Colonic mucosa (tissue), 4 donors: ENCODE data around the gene IRF4. TPM values are rescaled to one million over a fixed set of nuclear protein-coding genes. Genes with fewer than 3 reads are reported as not detected.

ENCODE experiments used
- DNase-seq: peaks from one replicate; pipeline ENCODE4 v3.0.0-alpha.2; 2020
- H3K27ac ChIP-seq: fragments of 200-600 bp; one replicate; pipeline ENCODE4 v1.8.0; 2021
- H3K27me3 ChIP-seq: fragments of 200-600 bp; one replicate; pipeline ENCODE4 v1.8.0; 2021
- H3K36me3 ChIP-seq: fragments of 200-600 bp; one replicate; pipeline ENCODE4 v1.8.0; 2021
- H3K4me1 ChIP-seq: fragments of 200-600 bp; one replicate; pipeline ENCODE4 v1.8.0; 2021; ENCODE audit warnings: mild to moderate bottlenecking
- H3K4me3 ChIP-seq: fragments of 200-600 bp; one replicate; pipeline ENCODE4 v1.8.0; 2021
- H3K9ac ChIP-seq, 2 donors: one replicate each; pipeline ENCODE4 v1.7.0; 2013; ENCODE audit warnings: control low read depth in 2 of 2, low read depth in 2 of 2, low read length in 2 of 2
- H3K9me3 ChIP-seq: fragments of 200-600 bp; one replicate; pipeline ENCODE4 v1.8.0; 2021
- CTCF ChIP-seq: fragments of 200-600 bp; IDR thresholded peaks from one replicate; pipeline ENCODE4 v1.8.0; 2022; ENCODE audit warnings: antibody characterized with exemption, mild to moderate bottlenecking
- intact Hi-C: fragments of 100-400 bp; cut with DNase I; formaldehyde crosslinking; loops from one replicate; pipeline ENCODE4 v1.14.1; 2022
- total RNA-seq, 2 donors: library from RNA; stranded (reverse); fragmentation: NEBNext Ultra II Directional in 1 of 2; extraction: Animal tissue kit (Norgen Biotek cat#: 25700) in 1 of 2; gene quantifications; one replicate each; pipeline ENCODE4 v1.2.1, GENCODE V29; 2021
- donor health status: healthy.
- donor health status: DM: no; HTN: no; CAD: no.
- donor health status: DM: no; HTN: no; CAD: no.

The IRF4 gene
- total RNA-seq, 2 donors from 2014 or later, result 4.7 to 8.8 TPM

DNA sequence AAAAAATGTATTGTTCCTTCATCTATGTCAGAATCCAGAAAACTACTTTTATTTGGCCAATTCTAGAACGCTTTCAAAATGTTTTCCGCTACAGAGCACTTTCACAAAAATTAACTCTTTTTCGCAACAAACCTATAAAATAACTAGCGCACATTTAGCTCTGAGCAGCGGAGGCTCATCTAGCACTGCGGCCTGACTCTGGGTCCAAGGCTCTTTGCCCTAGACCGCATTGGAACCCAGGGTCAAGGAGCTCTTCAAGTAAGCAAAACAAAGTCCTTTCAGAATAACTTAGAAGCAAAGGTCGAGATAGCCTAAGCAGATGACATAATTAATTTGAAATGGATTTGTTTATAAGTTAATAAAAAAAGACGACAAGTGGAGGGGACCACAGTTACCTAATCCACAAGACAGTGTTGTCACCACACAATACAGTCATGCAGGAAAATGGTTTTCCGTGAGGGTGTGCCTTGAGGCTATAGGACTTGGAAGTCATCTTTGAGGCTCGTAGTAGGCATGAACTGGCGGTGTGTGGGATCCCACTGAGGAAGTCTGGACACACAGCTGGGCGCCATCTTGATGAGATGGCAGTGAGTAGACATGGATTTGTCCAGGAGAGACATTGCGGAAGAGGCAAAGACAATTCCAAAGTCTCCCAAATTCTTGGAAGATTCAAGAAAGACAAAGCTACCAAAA, 29.2 kb upstream of the IRF4 start:
- H3K9me3 ChIP-seq, result peaks cover 6% of the 10 kb centered on the region
- H3K27ac ChIP-seq, result no peak overlapping the region
- H3K4me1 ChIP-seq, result no peaks in the 10 kb centered on the region
- TF ChIP-seq CTCF, result no peak
- intact Hi-C loops, result no loop called here
- H3K36me3 ChIP-seq, result no peaks in the 10 kb centered on the region
- no peak overlapping the region for H3K4me3 ChIP-seq
- H3K27me3 ChIP-seq, result no peaks in the 10 kb centered on the region
- no peak for DNase-seq
- H3K9ac ChIP-seq, result no peak overlapping the region

DNA sequence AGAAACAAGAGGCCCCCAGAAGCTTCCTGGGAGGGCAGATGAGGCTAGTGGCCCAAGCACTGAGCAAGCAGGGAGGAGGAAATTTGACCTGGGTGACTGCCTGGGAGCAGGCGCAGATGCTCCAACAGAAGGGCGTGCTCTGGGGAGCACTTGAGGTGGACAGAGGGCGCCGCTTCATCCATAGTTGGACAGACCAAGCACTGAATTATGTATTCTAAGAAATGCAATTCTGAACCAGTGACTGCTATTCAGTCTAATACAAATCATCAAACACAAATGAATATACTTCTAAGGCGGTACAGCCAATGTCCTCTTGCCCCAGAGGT, 28.7 kb upstream of the IRF4 start:
- H3K4me3 ChIP-seq, result no peak overlapping the region
- DNase-seq, result no peak
- H3K27me3 ChIP-seq, result no peaks in the 10 kb centered on the region
- no peak overlapping the region for H3K27ac ChIP-seq
- H3K9ac ChIP-seq, result no peak overlapping the region
- no peak for TF ChIP-seq CTCF
- intact Hi-C loops, result no loop called here
- H3K9me3 ChIP-seq, result peaks cover 6% of the 10 kb centered on the region
- H3K4me1 ChIP-seq, result no peaks in the 10 kb centered on the region
- H3K36me3 ChIP-seq, result no peaks in the 10 kb centered on the region

DNA sequence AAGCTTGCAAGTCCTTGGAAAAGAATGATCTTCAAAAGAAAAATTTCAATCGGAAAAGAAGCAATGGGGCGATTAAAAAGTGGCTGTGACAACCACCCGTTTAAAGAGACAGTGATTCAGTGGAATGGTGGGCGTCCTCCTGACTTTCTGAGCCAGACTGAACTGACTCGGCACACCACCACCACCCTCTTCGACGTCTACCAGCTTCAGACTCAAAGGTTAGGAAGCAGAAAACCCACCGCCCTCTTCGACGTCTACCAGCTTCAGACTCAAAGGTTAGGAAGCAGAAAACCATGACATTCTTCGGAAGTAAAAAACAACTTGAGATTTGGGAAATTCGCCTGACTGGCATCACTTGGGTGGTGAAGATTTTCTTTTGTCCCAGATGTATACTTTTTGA, 28.3 kb upstream of the IRF4 start:
- Histone ChIP-seq H3K4me1 (no peaks in the 10 kb centered on the region), H3K27ac (no peak overlapping the region), H3K36me3 (no peaks in the 10 kb centered on the region), H3K9ac (no peak overlapping the region), H3K9me3 (peaks cover 6% of the 10 kb centered on the region), H3K27me3 (no peaks in the 10 kb centered on the region), H3K4me3 (no peak overlapping the region)
- no peak for TF ChIP-seq CTCF
- intact Hi-C loops, result no loop called here
- DNase-seq, result no peak

DNA sequence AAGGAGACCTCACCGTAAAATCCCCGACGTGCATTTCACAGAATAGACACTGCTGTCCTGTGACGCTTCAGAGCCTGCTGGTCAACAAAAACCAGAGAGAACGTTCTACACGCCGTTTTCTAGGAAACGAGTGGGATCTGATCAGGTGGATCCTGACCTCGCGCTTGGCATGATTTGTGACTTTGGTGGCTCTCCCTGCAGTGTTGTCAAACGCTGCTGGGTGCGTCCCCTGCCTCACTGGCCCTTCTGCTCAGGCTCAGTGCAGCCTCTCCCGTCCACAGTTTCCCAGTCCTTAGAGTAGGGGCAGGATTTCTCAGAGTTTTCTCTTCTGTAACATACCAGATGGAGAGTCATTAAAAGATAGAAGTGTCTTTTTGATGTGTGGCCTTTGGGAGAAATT, 27.6 kb upstream of the IRF4 start:
- no peak overlapping the region for H3K27ac ChIP-seq
- H3K4me1 ChIP-seq, result no peaks in the 10 kb centered on the region
- H3K9ac ChIP-seq, result no peak overlapping the region
- DNase-seq, result no peak
- intact Hi-C loops, result no loop called here
- no peaks in the 10 kb centered on the region for H3K36me3 ChIP-seq
- H3K4me3 ChIP-seq, result no peak overlapping the region
- TF ChIP-seq CTCF, result no peak
- H3K27me3 ChIP-seq, result no peaks in the 10 kb centered on the region
- peaks cover 6% of the 10 kb centered on the region for H3K9me3 ChIP-seq

GRCh38 chr6:364609-365540, 26.7 kb upstream of the IRF4 start:
- H3K4me3 ChIP-seq, result no peak overlapping the region
- no peaks in the 10 kb centered on the region for H3K4me1 ChIP-seq
- H3K9me3 ChIP-seq, result peaks cover 6% of the 10 kb centered on the region
- no peaks in the 10 kb centered on the region for H3K27me3 ChIP-seq
- intact Hi-C loops, result no loop called here
- no peaks in the 10 kb centered on the region for H3K36me3 ChIP-seq
- no peak overlapping the region for H3K27ac ChIP-seq
- TF ChIP-seq CTCF, result no peak
- no peak for DNase-seq
- H3K9ac ChIP-seq, result no peak overlapping the region
